ENCODE measurements around the gene ARHGAP15.

Gene ARHGAP15

GRCh38 chr2:143480086-143480485 lies 350.9 kb downstream of the ARHGAP15 start:
- no peaks in the 10 kb centered on the region for H3K79me2 ChIP-seq (ENCODE audit: insufficient read depth, low read length)
- H3K27ac ChIP-seq (ENCODE audit: low read depth, low read length, poor library complexity, severe bottlenecking), result no peak overlapping the region
- no peak overlapping the region for H3K4me2 ChIP-seq (ENCODE audit: low read length)
- H3K9me2 ChIP-seq (ENCODE audit: low read depth, low read length), result no peaks in the 10 kb centered on the region
- no peak overlapping the region for H2AFZ ChIP-seq (ENCODE audit: low read length)
- no peaks in the 10 kb centered on the region for H3K4me1 ChIP-seq (ENCODE audit: insufficient read depth, low read length, severe bottlenecking)
- TF ChIP-seq EZH2 (IDR thresholded peaks at IDR 0.05; ENCODE audit: borderline replicate concordance, low read length) (no peak), CTCF (IDR thresholded peaks at IDR 0.05; ENCODE audit: low read length) (no peak)
- no peaks in the 10 kb centered on the region for H3K9me3 ChIP-seq (ENCODE audit: low read length)
- no peak overlapping the region for H3K4me3 ChIP-seq (ENCODE audit: low read depth, low read length, poor library complexity, severe bottlenecking)
- no peaks in the 10 kb centered on the region for H4K20me1 ChIP-seq (ENCODE audit: insufficient read depth, low read length)
- H3K27me3 ChIP-seq (ENCODE audit: insufficient read depth, low read length), result no peaks in the 10 kb centered on the region
- no peaks in the 10 kb centered on the region for H3F3A ChIP-seq (ENCODE audit: insufficient read depth, low read length)
- no peaks in the 10 kb centered on the region for H3K36me3 ChIP-seq (ENCODE audit: insufficient read depth, low read length)
- H3K9ac ChIP-seq (ENCODE audit: low read length), result no peak overlapping the region

- Histone ChIP-seq H3K36me3 (ENCODE audit: insufficient read depth, low read length) (no peaks in the 10 kb centered on the region), H4K20me1 (ENCODE audit: insufficient read depth, low read length) (no peaks in the 10 kb centered on the region), H3K9me2 (ENCODE audit: low read depth, low read length) (no peaks in the 10 kb centered on the region), H3K4me2 (ENCODE audit: low read length) (no peak overlapping the region), H3K9me3 (ENCODE audit: low read length) (no peaks in the 10 kb centered on the region), H3K9ac (ENCODE audit: low read length) (no peak overlapping the region), H3K27ac (ENCODE audit: low read depth, low read length, poor library complexity, severe bottlenecking) (no peak overlapping the region), H2AFZ (ENCODE audit: low read length) (no peak overlapping the region), H3K79me2 (ENCODE audit: insufficient read depth, low read length) (no peaks in the 10 kb centered on the region), H3F3A (ENCODE audit: insufficient read depth, low read length) (no peaks in the 10 kb centered on the region), H3K4me3 (ENCODE audit: low read depth, low read length, poor library complexity, severe bottlenecking) (no peak overlapping the region), H3K4me1 (ENCODE audit: insufficient read depth, low read length, severe bottlenecking) (no peaks in the 10 kb centered on the region), H3K27me3 (ENCODE audit: insufficient read depth, low read length) (no peaks in the 10 kb centered on the region)
- no peak for TF ChIP-seq EZH2 (IDR thresholded peaks at IDR 0.05; ENCODE audit: borderline replicate concordance, low read length)
- TF ChIP-seq CTCF (IDR thresholded peaks at IDR 0.05; ENCODE audit: low read length), result no peak
Measured at GRCh38 chr2:143480601-143481236, 351.5 kb downstream of the ARHGAP15 start.

GRCh38 chr2:143481237-143481623 lies 352.0 kb downstream of the ARHGAP15 start:
- Histone ChIP-seq H3K4me2 (ENCODE audit: low read length) (no peak overlapping the region), H3K27me3 (ENCODE audit: insufficient read depth, low read length) (no peaks in the 10 kb centered on the region), H3K79me2 (ENCODE audit: insufficient read depth, low read length) (no peaks in the 10 kb centered on the region), H3K4me1 (ENCODE audit: insufficient read depth, low read length, severe bottlenecking) (no peaks in the 10 kb centered on the region), H3K9me2 (ENCODE audit: low read depth, low read length) (no peaks in the 10 kb centered on the region), H3K9ac (ENCODE audit: low read length) (no peak overlapping the region), H4K20me1 (ENCODE audit: insufficient read depth, low read length) (no peaks in the 10 kb centered on the region), H3K9me3 (ENCODE audit: low read length) (no peaks in the 10 kb centered on the region), H3F3A (ENCODE audit: insufficient read depth, low read length) (no peaks in the 10 kb centered on the region), H2AFZ (ENCODE audit: low read length) (no peak overlapping the region), H3K4me3 (ENCODE audit: low read depth, low read length, poor library complexity, severe bottlenecking) (no peak overlapping the region), H3K27ac (ENCODE audit: low read depth, low read length, poor library complexity, severe bottlenecking) (no peak overlapping the region), H3K36me3 (ENCODE audit: insufficient read depth, low read length) (no peaks in the 10 kb centered on the region)
- TF ChIP-seq CTCF (IDR thresholded peaks at IDR 0.05; ENCODE audit: low read length), result no peak
- no peak for TF ChIP-seq EZH2 (IDR thresholded peaks at IDR 0.05; ENCODE audit: borderline replicate concordance, low read length)
